Osteocyte (in vitro differentiated cells): ENCODE data around the gene C3orf38. TPM values are rescaled to one million over a fixed set of nuclear protein-coding genes. Genes with fewer than 3 reads are reported as not detected.

ENCODE experiments used
- DNase-seq: peaks from one replicate; pipeline ENCODE4 v3.0.0; 2021; ENCODE audit warnings: mixed read lengths; ENCODE audit not compliant: unreplicated experiment; ENCODE audit errors: extremely low spot score
- H3K27ac Mint-ChIP-seq: one replicate; pipeline ENCODE4 v1.8.0; 2021; ENCODE audit warnings: mild to moderate bottlenecking, mixed read lengths; ENCODE audit not compliant: unreplicated experiment
- H3K27me3 Mint-ChIP-seq: one replicate; pipeline ENCODE4 v1.8.0; 2021; ENCODE audit warnings: mixed read lengths; ENCODE audit not compliant: unreplicated experiment
- H3K36me3 Mint-ChIP-seq: one replicate; pipeline ENCODE4 v1.8.0; 2021; ENCODE audit warnings: mixed read lengths; ENCODE audit not compliant: unreplicated experiment
- H3K4me1 Mint-ChIP-seq: one replicate; pipeline ENCODE4 v1.8.0; 2021; ENCODE audit warnings: mixed read lengths; ENCODE audit not compliant: unreplicated experiment
- H3K4me3 Mint-ChIP-seq: one replicate; pipeline ENCODE4 v1.8.0; 2021; ENCODE audit warnings: mild to moderate bottlenecking, moderate library complexity, mixed read lengths; ENCODE audit not compliant: unreplicated experiment
- H3K9me3 Mint-ChIP-seq: one replicate; pipeline ENCODE4 v1.8.0; 2021; ENCODE audit warnings: mixed read lengths; ENCODE audit not compliant: unreplicated experiment
- total RNA-seq: library from RNA; stranded (reverse); gene quantifications from 2 replicates; pipeline ENCODE4 v1.2.1, GENCODE V29; 2021
- TF ChIP-seq, protein P1 (sequence below): fragments of 200-600 bp; sonication (generic); IDR thresholded peaks from 2 replicates; pipeline ENCODE4 v1.5.0; 2021; ENCODE audit warnings: antibody characterized with exemption, mild to moderate bottlenecking, moderate library complexity

Gene C3orf38
- total RNA-seq, 1 donor from 2014 or later = 30.2 TPM

DNA sequence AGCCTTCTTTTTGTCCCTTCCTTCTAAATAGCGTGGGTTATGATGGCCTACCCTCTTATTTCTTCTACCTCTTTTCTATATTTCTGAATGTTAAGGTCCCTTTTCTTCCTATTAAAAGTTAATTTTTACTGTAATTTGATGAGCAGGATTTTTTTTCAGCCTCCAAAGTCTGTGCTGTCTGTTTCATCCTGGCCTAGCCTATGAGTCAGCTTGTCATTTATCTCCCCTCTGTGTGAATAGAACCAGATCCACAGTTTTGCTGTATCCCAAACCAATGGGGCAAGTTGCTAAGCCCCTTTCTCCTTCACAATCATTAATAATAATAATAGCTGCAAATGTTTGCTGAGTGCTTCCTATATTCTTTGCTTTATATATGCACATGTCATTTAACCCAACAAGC lies 18.1 kb upstream of the C3orf38 start:
- no peak for DNase-seq

DNA sequence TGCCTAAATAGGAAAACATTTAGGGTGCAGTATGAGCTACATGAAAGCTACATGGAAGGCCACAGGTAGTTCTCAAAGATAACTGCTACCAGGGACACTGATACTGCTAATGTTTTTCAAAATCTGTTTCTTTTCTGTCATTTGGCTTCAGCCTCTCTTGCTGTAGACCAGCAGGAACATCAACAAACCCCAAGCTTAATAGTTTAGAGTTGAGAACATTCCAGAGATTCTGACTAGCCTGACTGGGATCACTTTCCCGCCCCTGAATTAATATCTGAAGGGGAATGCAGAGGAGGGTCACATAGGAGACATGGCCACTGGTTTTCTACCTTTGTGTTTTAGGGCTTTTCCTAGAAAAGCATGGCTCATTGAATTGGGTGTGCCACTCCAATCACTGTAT lies 16.9 kb upstream of the C3orf38 start:
- Mint-ChIP-seq H3K4me1 (peaks cover 12% of the 10 kb centered on the region), H3K27me3 (no peaks in the 10 kb centered on the region), H3K36me3 (peaks cover 11% of the 10 kb centered on the region), H3K4me3 (no peak overlapping the region), H3K27ac (no peak overlapping the region), H3K9me3 (no peaks in the 10 kb centered on the region)
- no peak for DNase-seq
- TF ChIP-seq, protein P1, sequence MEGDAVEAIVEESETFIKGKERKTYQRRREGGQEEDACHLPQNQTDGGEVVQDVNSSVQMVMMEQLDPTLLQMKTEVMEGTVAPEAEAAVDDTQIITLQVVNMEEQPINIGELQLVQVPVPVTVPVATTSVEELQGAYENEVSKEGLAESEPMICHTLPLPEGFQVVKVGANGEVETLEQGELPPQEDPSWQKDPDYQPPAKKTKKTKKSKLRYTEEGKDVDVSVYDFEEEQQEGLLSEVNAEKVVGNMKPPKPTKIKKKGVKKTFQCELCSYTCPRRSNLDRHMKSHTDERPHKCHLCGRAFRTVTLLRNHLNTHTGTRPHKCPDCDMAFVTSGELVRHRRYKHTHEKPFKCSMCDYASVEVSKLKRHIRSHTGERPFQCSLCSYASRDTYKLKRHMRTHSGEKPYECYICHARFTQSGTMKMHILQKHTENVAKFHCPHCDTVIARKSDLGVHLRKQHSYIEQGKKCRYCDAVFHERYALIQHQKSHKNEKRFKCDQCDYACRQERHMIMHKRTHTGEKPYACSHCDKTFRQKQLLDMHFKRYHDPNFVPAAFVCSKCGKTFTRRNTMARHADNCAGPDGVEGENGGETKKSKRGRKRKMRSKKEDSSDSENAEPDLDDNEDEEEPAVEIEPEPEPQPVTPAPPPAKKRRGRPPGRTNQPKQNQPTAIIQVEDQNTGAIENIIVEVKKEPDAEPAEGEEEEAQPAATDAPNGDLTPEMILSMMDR = no peak

More for the DNA sequence above, 18.1 kb upstream of the C3orf38 start:
- no peak overlapping the region for H3K4me3 Mint-ChIP-seq
- peaks cover 10% of the 10 kb centered on the region for H3K36me3 Mint-ChIP-seq
- no peaks in the 10 kb centered on the region for H3K9me3 Mint-ChIP-seq
- peaks cover 12% of the 10 kb centered on the region for H3K4me1 Mint-ChIP-seq
- no peaks in the 10 kb centered on the region for H3K27me3 Mint-ChIP-seq
- no peak overlapping the region for H3K27ac Mint-ChIP-seq
- TF ChIP-seq, protein P1 = no peak

DNA sequence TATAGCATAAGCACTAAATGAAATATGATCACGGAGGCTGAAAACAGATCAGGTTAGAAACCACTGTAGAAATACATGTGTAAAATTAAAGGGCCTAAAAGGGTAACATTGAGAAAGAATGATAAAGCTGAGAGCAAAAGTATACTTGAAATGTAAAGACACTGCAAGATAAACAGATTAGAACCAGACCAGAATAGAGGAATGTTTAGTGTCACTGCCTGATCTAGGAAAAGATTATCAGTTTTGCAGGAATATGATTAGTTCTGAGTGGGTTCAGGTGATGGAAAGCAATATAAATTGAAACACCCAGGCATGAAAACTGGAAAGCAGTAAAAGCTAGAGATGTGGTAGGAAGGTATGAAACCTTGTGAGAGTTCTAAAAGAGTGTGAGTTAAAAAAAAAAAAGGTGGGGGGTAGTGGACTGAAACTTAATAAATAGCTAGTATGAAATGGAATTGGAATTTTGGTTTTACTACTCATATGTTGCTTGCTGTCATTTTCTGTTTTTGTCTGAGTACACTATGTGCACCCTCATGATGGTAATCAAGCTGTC lies 16.0 kb upstream of the C3orf38 start:
- H3K4me3 Mint-ChIP-seq = no peak overlapping the region
- H3K36me3 Mint-ChIP-seq = peaks cover 12% of the 10 kb centered on the region
- H3K9me3 Mint-ChIP-seq = no peaks in the 10 kb centered on the region
- TF ChIP-seq, protein P1 = no peak
- DNase-seq = no peak
- H3K27me3 Mint-ChIP-seq = no peaks in the 10 kb centered on the region
- H3K27ac Mint-ChIP-seq = peak overlapping the region; percentile 11
- H3K4me1 Mint-ChIP-seq = peaks cover 12% of the 10 kb centered on the region

DNA sequence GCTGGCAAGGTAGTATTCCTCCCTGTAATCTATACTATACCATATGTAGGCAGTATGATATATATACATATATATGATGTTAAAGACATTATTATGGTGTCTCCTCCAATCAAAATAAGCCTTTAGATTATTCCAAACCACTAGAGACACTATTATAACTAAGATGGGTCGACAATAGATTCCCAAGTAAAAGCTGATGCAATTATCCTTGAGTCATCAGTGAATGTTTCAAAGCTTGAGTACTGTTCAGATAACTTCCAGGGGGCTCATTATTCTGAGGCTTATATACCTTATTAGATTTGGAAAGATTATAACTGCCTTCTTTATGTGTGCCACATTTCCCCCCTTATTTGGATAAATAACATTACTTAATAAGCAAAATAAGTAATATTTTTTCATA lies 11.9 kb upstream of the C3orf38 start:
- H3K27ac Mint-ChIP-seq = no peak overlapping the region
- DNase-seq = no peak
- H3K9me3 Mint-ChIP-seq = no peaks in the 10 kb centered on the region

DNA sequence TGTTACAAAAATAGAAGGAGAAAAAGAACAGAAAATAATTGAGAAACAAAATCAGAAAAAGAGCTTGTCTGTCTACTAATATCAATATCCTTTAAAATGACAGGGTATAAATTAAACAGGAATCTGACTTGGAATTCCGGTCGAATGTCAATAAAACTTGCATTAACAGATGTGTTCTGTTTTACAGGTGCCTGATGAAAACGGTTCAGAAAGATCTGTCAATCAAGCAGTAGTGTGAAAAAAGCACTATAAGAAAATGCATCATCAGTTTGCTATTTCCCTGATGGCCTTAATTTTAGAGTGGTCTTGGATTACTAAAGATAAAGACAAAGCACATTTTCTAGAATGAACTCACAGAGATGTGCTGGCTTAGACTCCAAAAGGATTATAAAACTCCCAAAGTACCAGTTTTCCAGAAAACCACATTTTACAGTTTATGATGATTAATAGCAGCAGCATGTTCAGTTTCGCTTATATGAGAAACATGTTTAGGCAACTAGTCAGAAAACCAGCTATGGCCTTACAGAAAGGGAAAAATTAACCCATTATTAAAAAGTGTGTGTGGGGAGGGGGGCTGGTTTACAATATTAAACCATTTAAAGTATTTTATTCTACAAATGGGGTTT lies 8.2 kb upstream of the C3orf38 start:
- H3K4me3 Mint-ChIP-seq = no peak overlapping the region
- peaks cover 22% of the 10 kb centered on the region for H3K36me3 Mint-ChIP-seq
- H3K27ac Mint-ChIP-seq = no peak overlapping the region
- TF ChIP-seq, protein P1 = no peak
- no peak for DNase-seq
- H3K27me3 Mint-ChIP-seq = no peaks in the 10 kb centered on the region
- H3K4me1 Mint-ChIP-seq = peaks cover 8% of the 10 kb centered on the region
- no peaks in the 10 kb centered on the region for H3K9me3 Mint-ChIP-seq

More for the DNA sequence above, 11.9 kb upstream of the C3orf38 start:
- Mint-ChIP-seq H3K4me1 (peaks cover 15% of the 10 kb centered on the region), H3K27me3 (no peaks in the 10 kb centered on the region), H3K4me3 (no peak overlapping the region), H3K36me3 (peaks cover 27% of the 10 kb centered on the region)
- TF ChIP-seq, protein P1 = no peak
